NCI-H774 (cell line): ENCODE measurements around the gene ENPP6.
"Not testable (repeated sequence)": the region's sequence is repeated elsewhere in the genome, so short reads cannot be mapped to it uniquely, and the experiment has no call there.

Experiments
- DNase-seq: peaks from one replicate; lab custom pipeline; 2025; lab: John Stamatoyannopoulos, UW

The ENPP6 gene

GRCh38 chr4:184235526-184235925, 17.9 kb upstream of the ENPP6 start:
- no peak for DNase-seq

GRCh38 chr4:184234155-184234554, 16.5 kb upstream of the ENPP6 start:
- no peak for DNase-seq

DNA sequence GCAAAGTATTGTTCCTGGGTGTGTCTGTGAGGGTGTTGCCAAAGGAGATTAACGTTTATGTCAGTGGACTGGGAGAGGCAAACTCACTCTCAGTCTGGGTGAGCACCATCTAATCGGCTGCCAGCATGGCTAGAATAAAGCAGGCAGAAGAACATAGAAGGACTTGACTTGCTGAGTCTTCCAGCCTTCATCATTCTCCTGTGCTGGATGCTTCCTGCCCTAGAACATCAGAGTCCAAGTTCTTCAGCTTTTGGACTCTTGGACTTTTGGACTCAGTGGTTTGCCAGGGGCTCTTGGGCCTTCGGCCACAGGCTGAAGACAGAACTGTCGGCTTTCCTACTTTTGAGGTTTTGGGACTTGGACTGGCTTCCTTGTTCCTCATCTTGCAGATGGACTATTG, 15.3 kb upstream of the ENPP6 start:
- DNase-seq = no peak

- no peak for DNase-seq
These were observed 14.5 kb upstream of the ENPP6 start for GRCh38 chr4:184232202-184232601.

DNA sequence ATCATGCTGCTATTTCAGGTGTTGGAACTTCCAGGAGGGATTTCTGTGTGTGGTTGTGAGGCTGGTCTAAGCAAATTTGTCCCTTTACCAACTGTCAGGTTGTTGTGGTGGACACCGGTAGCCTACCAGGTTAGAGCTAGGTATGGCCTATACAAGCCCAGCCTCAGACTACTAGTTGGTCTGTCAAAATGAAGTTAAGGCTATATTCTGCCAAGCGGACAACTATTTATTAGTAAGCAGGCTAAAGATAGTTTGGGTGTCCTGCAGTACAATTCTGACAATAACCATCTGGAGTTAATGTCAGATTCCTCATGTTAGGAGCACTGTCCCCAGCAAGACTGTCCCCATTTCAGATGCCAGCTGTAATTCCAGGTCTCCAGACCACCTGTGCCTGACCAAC, 13.9 kb upstream of the ENPP6 start:
- no peak for DNase-seq

- no peak for DNase-seq
These were observed 10.5 kb upstream of the ENPP6 start for GRCh38 chr4:184228056-184228705.

- DNase-seq = no peak
These were observed 1.2 kb downstream of the ENPP6 start for GRCh38 chr4:184216515-184216914.

DNA sequence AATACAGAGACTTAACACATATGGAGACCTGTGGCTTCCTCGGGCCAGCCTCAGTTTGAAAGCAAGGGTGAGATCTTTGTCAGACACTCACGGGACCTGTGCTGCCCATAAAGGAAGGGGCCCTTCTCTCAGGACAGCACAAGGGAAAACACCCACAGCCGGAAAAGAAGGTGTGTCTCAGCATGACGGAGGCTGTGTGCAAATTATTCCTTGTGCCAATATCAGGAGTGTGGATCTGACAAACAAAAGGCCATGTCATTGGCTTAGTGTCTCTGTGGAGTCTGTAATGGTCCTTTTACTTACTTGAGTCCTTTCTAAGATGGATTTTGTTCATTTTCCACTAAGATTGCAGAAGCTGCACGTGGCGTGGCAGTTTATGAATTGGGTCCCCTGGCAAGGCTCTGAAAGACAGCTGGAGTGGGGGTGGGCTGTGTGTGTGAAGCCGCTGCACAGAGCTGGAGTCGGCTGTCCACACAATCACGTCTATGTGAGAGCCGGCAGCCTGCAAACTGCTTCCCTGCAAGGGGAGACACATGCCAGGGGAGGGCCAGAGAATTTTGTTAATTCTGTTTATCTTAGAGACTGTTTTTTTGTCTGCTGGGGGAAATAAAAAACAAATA, 1.9 kb downstream of the ENPP6 start:
- DNase-seq = no peak

DNA sequence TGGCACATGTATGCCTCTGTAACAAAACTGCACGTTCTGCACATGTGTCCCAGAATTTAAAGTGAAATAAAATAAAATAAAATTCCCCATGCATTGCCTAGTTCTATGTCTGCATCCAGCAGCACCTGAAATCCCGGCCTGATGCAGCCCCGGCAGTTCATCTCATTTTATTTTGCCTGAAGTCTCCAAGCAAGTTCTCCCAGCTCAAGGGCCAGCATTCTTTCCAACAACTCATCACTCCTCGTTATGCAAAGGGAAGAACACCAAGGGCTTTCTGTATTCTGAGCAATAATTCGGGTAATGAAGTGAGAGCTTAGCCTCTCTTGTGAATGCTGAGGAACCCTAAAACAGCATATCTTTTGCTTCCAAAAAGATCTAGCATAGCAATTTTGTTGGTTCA, 2.7 kb downstream of the ENPP6 start:
- no peak for DNase-seq

- DNase-seq = not testable (repeated sequence)
These were observed 9.7 kb downstream of the ENPP6 start for GRCh38 chr4:184207734-184208607.

DNA sequence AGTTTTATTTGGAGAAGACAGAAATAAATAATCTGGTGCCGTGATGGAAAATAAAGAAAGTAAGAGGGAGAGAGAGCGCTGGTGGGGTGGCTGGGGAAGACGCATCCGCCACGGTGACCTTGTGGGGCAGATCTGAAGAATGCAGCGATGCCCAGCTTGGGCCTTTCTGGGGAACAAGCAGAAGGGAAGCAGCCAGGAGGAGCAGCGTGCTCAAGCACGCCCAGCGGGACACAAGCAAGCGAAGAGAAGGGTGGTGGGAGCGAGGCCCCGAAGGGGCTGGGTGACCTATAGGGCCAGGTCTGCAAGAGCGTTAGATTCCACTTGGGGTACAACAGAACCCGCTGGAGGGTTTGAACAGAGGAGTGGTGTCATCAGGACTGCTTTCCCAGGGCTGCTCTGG, 12.4 kb downstream of the ENPP6 start:
- DNase-seq = no peak

DNA sequence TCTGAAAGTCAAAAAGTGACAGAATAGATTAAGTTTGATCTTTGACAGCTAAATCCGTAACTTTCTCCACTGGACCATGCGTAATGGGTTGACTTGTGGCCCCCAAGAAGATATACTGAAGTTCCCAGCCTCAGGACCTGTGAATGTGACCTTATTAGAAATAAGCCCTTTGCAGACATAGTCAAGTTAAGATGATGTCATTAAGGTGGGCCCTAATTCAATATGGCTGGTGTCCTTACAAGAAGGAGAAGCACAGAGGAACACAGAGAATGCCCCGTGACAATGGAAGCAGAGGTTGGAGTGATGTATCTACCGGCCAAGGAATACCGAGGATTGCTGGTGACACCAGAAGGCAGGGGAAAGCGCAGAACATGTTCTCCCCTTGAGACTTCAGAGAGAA, 14.4 kb downstream of the ENPP6 start:
- no peak for DNase-seq

DNA sequence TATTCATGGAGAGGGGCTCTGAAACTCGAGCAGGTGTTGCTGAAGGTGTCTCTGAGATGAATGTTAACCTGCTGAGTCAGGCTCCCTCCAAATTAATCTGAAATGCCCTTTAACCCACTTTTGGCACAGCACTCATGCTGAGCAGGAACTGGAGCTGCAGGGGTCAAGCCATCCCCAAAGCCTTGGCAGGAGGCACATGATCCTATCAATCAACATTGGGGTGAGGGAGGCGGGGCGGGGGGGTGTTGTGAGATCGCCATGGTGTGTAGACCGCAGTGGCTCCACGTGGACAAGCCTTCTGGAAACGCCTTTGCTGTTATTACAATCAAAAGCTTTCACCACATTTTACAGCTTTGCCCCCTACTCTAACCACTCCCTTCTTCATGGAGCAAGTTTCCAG, 16.5 kb downstream of the ENPP6 start:
- DNase-seq = no peak

DNA sequence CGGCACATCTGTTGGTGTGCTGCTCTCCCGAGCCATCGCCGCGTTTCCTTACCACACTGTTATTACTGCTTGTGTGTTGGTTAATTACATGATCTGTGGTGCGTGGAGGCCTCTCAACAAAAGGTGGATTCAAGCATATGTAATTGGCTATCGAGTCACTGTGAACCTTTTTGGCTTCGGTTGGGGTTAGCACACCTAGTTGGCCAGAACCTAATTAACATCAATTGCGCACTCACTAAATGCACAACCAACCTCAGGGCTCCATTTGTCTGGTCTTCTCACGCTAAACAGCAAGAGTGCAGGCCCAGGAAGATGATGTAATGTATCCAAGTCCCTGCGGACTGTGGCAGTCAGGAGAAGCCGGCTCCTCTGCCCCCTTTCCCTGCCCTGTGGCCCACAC, 17.4 kb downstream of the ENPP6 start:
- no peak for DNase-seq

DNA sequence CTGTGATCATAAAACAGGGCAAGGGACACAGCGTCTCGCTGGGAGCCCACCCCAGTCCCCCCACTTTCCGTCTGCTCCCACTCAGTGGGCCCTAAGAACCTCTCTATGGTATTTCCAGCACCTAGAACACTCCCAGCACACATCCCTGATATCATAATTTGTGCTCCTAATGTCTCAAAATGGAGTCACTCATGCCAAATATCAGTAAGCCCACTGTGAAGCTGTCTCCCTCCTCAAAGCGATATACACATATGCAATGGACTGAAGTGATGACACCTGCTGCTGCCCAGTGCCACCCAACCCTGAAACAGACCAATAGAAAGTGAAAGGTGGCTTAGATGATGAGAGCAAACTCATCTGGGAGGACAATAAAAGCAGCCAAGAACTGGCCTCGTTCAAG, 17.9 kb downstream of the ENPP6 start:
- DNase-seq = no peak

- no peak for DNase-seq
These were observed 19.5 kb downstream of the ENPP6 start for GRCh38 chr4:184198190-184198589.

DNA sequence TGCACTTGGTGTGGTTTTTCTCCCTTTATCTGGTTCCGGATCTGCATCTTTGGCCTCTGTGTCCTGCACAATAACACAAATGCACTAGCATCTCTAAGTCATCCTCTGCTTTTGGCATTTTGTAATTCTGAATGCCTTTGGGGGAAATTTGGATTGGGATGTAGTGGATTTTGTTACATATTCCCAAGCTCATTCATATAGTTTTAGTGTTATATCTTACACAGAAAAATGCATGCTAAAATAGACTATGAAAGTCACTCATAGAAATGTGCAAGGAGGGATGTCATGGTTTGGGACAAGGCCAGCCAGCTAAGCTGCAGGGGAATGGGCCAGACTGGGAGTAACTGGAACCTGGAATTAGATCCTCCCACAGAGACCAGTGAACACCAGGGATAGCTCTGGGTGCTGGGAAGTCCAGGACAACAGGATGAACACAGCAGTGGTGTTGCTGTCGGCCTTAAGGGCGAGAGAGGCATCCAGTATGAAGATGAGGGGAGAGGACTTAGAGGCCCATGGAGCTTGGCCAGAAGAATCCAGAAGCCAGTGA, 20.1 kb downstream of the ENPP6 start:
- no peak for DNase-seq

DNA sequence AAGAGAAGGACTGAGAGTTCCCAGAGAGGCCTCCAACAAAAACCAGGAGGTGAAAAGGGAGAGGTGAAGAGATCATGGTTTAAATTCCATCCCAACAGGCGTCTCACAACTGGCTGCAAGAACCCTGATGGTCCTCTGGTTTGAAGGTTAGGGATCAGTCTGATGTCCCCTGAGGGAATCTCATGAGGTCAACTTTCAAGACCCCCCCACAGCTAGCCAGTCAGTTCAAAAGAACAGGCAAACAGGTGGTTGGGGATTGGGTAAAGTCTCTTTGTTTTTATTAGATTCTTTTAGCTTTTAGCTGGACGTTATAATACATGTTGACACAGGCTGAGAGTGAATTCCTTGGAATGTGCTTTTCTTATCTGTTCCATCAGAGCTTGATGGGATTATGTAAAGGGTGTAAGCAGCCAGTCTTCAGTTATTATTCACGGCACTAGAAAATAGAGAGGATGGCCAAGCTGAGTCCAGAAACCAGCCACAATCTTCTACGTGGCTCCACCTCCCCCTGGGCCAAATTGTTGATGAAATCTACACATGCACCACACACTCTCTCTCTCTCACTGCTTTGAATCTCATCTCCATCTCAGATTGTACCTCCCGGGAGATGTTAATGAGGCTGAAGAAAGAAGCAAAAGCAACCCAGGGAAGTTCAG, 20.8 kb downstream of the ENPP6 start:
- no peak for DNase-seq

GRCh38 chr4:184193556-184194525, 23.8 kb downstream of the ENPP6 start:
- DNase-seq = no peak

DNA sequence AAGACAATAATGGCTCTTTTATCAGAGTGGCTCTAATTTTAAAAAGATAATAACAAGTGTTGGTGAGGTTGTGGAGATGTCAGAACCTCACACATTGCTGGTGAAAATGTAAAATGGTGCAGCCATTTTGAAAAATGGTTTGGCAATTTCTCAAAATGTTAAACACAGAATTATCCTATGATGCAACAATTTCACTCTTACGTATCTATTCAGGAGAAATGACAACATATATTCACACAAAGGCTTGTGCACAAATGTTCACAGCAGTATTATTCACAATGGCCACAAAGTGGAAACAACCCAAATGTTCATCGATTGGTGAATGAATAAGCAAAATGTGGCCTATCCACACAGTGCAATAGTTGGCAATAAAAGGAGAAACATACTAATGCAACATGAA, 24.7 kb downstream of the ENPP6 start:
- no peak for DNase-seq

GRCh38 chr4:184191267-184191666, 26.4 kb downstream of the ENPP6 start:
- no peak for DNase-seq
